Fibroblast of pulmonary artery (primary cell): ENCODE measurements around the gene LRP1.

Experiments
- DNase-seq: peaks from one replicate; pipeline ENCODE4 v3.0.0-alpha.2; 2010; ENCODE audit warnings: low read depth
- H3K4me3 ChIP-seq: replicated peaks from 2 replicates; pipeline ENCODE4 v1.5.1; 2011; ENCODE audit warnings: low read depth, mild to moderate bottlenecking, control low read depth, low read length, moderate library complexity
- TF ChIP-seq, protein P1 (sequence below): IDR thresholded peaks from 2 replicates; pipeline ENCODE4 v1.5.1; 2011; ENCODE audit warnings: mild to moderate bottlenecking, control low read depth, low read length, inconsistent platforms; ENCODE audit errors: missing control alignments

The LRP1 gene

GRCh38 chr12:57106021-57106708, 22.1 kb upstream of the LRP1 start:
- no peak for DNase-seq
- H3K4me3 ChIP-seq = no peak overlapping the region

GRCh38 chr12:57107456-57108155, 20.7 kb upstream of the LRP1 start:
- H3K4me3 ChIP-seq = no peak overlapping the region
- DNase-seq = no peak
- TF ChIP-seq, protein P1, sequence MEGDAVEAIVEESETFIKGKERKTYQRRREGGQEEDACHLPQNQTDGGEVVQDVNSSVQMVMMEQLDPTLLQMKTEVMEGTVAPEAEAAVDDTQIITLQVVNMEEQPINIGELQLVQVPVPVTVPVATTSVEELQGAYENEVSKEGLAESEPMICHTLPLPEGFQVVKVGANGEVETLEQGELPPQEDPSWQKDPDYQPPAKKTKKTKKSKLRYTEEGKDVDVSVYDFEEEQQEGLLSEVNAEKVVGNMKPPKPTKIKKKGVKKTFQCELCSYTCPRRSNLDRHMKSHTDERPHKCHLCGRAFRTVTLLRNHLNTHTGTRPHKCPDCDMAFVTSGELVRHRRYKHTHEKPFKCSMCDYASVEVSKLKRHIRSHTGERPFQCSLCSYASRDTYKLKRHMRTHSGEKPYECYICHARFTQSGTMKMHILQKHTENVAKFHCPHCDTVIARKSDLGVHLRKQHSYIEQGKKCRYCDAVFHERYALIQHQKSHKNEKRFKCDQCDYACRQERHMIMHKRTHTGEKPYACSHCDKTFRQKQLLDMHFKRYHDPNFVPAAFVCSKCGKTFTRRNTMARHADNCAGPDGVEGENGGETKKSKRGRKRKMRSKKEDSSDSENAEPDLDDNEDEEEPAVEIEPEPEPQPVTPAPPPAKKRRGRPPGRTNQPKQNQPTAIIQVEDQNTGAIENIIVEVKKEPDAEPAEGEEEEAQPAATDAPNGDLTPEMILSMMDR = no peak

More at GRCh38 chr12:57106021-57106708, 22.1 kb upstream of the LRP1 start:
- TF ChIP-seq, protein P1 = no peak

DNA sequence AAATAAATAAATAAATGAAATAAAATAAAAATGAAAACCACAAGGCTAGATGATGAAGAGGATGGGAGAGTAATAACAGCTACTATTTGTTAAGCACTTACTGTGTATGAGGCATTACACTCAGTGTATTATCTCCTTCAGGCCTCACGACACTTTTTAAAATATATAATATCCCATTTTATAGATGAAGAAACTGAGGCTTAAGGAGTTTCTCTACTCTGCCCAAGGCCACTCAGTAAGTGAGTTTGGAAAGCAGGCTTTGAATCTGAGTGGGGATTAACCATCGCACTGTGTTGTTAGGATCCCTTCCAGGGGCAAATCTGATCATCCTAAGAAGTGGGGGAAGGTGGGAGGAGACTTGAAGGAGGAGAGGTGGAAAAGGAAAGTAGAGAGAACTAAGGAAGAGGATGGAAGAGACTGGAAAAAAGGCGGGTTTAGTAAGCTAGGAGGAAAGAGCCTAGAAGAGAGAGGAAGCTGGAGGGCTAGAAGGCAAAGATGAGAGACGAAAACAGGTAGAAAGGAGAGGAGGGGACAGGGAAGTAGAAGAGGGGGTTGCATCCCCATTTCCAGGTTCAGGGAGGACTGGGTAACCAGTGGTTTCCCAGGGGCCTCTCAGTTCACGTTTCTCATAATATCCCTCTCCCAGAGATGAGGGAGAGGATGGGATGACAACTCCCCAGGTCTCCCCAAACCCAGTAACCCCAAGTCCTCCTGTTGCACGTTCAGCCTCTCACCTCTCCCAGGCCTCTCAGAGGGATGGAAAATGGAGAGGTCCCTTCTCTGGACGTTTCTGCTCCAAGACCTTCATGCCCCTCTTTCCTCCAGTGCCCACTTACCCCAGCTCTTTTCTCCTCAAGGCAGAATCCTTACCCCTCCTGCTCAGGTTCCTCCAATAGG, 18.8 kb upstream of the LRP1 start:
- TF ChIP-seq, protein P1 = no peak
- no peak for DNase-seq
- H3K4me3 ChIP-seq = peak overlapping the region; percentile 95

DNA sequence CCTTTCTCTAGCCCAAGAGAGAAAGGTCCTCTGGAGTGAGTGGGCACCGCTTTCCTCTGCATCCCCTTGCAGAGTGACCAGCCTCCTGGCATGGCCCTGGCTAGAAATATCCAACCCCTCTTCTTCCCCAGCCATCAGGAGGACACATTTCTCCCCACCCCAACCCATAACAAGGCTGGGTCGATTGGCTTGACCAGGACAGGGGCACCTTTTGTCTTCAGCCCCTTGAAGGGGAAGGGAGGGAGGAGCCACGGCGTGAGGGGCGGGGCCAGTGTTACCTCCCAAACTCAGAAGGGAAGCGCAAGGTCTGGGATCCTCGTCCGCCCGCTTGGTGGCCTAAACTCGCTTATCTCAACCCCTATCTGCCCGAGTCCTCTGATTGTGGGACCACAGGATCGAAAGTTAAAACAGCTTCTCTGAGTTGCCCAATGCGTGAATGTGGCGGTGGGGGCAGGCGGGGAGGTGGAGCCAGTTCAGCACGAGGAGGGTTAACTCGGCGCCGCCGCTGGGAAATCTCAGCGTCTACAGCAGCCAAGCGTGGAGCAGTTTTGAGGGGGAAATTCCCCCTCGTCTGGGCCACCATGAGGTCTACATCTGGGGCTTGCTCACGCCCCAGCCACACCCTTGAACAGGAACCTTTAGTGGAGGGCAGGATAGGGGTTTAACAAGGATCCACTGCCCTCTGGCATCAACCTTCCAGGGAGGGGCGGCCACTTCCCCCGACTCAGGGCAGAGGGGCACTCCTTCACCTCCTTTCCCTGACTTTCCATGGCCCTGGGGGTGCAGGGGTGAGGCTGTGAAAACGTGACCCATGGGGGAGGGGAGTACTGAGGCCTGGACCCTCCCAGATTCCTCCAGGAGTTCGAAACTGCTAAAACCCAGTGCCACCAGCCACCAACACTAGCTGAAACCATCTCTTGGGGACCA, 17.9 kb upstream of the LRP1 start:
- TF ChIP-seq, protein P1 = no peak
- H3K4me3 ChIP-seq = peak overlapping the region; percentile 95
- no peak for DNase-seq

- H3K4me3 ChIP-seq = peak within 1 kb of the TSS; percentile 95
- DNase-seq = peak; percentile 95
- TF ChIP-seq, protein P1 = no peak
Observed at GRCh38 chr12:57111031-57111734, 17.1 kb upstream of the LRP1 start, which contains the start of gene STAT6. Gene STAT6 (minus strand): TSS chr12:57111362. CDS start chr12:57108278, 3,084 bp downstream.
